H1 (cell line): ENCODE measurements around the gene MSH4. TPM values are rescaled to one million over a fixed set of nuclear protein-coding genes. Genes with fewer than 3 reads are reported as not detected.

Experiments used
- CTCF ChIA-PET: fragments of 300-600 bp; sonication (Branson Sonifier 250); formaldehyde crosslinking; loops from one replicate; lab custom pipeline; 2021; ENCODE audit not compliant: partially characterized antibody; lab: Charles Lee
- POLR2A ChIA-PET: fragments of 300-600 bp; sonication (Branson Sonifier 250); formaldehyde crosslinking; loops from one replicate; lab custom pipeline; 2021; ENCODE audit warnings: inconsistent platforms; ENCODE audit not compliant: partially characterized antibody; lab: Charles Lee
- DNase-seq, 2 experiments: peaks; one replicate each; pipeline versions ENCODE4 v3.0.0 to v3.0.0-alpha.2; 2010 to 2022; ENCODE audit warnings: low spot score in 2 of 2, low read depth in 1 of 2, mixed read lengths in 1 of 2
- FAIRE-seq: peaks from 2 replicates; lab custom pipeline; 2011; peaks lifted over from hg19 to GRCh38; lab: Jason Lieb, UNC
- H2AFZ ChIP-seq: 2 replicates; pipeline ENCODE4 v1.8.1; 2012; ENCODE audit warnings: low read length, inconsistent platforms
- H2AK5ac ChIP-seq: 2 replicates; pipeline ENCODE4 v1.6.1; 2013; ENCODE audit warnings: low read depth, low read length
- H2BK120ac ChIP-seq: replicated peaks from 2 replicates; pipeline ENCODE3; 2013; ENCODE audit warnings: low read depth, low read length, inconsistent platforms
- H2BK12ac ChIP-seq: 2 replicates; pipeline ENCODE4 v1.6.1; 2013; ENCODE audit warnings: low read depth, low read length
- H2BK15ac ChIP-seq: 2 replicates; pipeline ENCODE4 v1.6.1; 2013; ENCODE audit warnings: low read length
- H2BK20ac ChIP-seq: 2 replicates; pipeline ENCODE4 v1.6.1; 2013; ENCODE audit warnings: low read length
- H2BK5ac ChIP-seq: 2 replicates; pipeline ENCODE4 v1.6.1; 2013; ENCODE audit warnings: low read depth, low read length
- H3K14ac ChIP-seq: 2 replicates; pipeline ENCODE4 v1.6.1; 2013; ENCODE audit warnings: inconsistent platforms; ENCODE audit not compliant: insufficient read length
- H3K18ac ChIP-seq: 2 replicates; pipeline ENCODE4 v1.6.1; 2013; ENCODE audit warnings: low read length; ENCODE audit errors: extremely low read depth
- H3K23ac ChIP-seq: 2 replicates; pipeline ENCODE4 v1.6.1; 2013; ENCODE audit warnings: inconsistent platforms; ENCODE audit not compliant: insufficient read length
- H3K23me2 ChIP-seq: 2 replicates; pipeline ENCODE4 v1.6.1; 2013; ENCODE audit warnings: low read depth, low read length
- H3K27ac ChIP-seq: 2 replicates; pipeline ENCODE4 v1.6.1; 2011; ENCODE audit warnings: low read depth, low read length, inconsistent platforms
- H3K27me3 ChIP-seq, 4 experiments: replicated peaks in 1 of 4; 1 replicate in 1 of 4; 2 replicates in 3 of 4; pipeline versions ENCODE4 v1.6.1 to v1.8.1; 2011 to 2013; ENCODE audit warnings: low read length in 3 of 4, mild to moderate bottlenecking in 3 of 4, inconsistent platforms in 2 of 4, mixed read lengths in 2 of 4, moderate library complexity in 1 of 4; ENCODE audit not compliant: control insufficient read depth in 3 of 4, insufficient read depth in 3 of 4; ENCODE audit errors: extremely low read depth in 1 of 4
- H3K36me3 ChIP-seq, 4 experiments: 2 replicates each; pipeline versions ENCODE4 v1.6.1 to v1.8.1; 2011 to 2013; ENCODE audit warnings: mild to moderate bottlenecking in 4 of 4, low read length in 3 of 4, moderate library complexity in 2 of 4, control low read depth in 1 of 4, inconsistent platforms in 1 of 4; ENCODE audit not compliant: insufficient read depth in 4 of 4, control insufficient read depth in 2 of 4
- H3K4ac ChIP-seq: replicated peaks from 2 replicates; pipeline ENCODE3; 2013; ENCODE audit warnings: low read length, low read depth, mixed read lengths, inconsistent platforms; ENCODE audit not compliant: insufficient read length
- H3K4me1 ChIP-seq, 4 experiments: replicated peaks in 1 of 4; 1 replicate in 1 of 4; 2 replicates in 3 of 4; pipeline versions ENCODE4 v1.6.1 to v1.8.1; 2011 to 2013; ENCODE audit warnings: low read length in 3 of 4, inconsistent platforms in 2 of 4, mixed read lengths in 1 of 4; ENCODE audit not compliant: insufficient read depth in 4 of 4, control insufficient read depth in 3 of 4
- H3K4me2 ChIP-seq, 2 experiments: 2 replicates each; pipeline versions ENCODE4 v1.6.1 to v1.8.1; 2011 to 2013; ENCODE audit warnings: low read depth in 2 of 2, low read length in 2 of 2, control low read depth in 1 of 2, inconsistent platforms in 1 of 2, mild to moderate bottlenecking in 1 of 2; ENCODE audit not compliant: insufficient read depth in 1 of 2
- H3K4me3 ChIP-seq, 4 experiments: fragments of 200-600, 300-600 bp in 1 of 4; sonication (generic), shearing (Covaris generic), sonication (Bioruptor Twin) in 1 of 4; 2 replicates each; pipeline versions ENCODE4 v1.5.1 to v1.8.1; 2011 to 2016; ENCODE audit warnings: low read length in 4 of 4, low read depth in 3 of 4, control low read depth in 2 of 4, inconsistent platforms in 2 of 4, mild to moderate bottlenecking in 2 of 4, mixed read lengths in 1 of 4, moderate library complexity in 1 of 4; ENCODE audit not compliant: insufficient read depth in 2 of 4; ENCODE audit errors: extremely low read depth in 1 of 4
- H3K56ac ChIP-seq: replicated peaks from 2 replicates; pipeline ENCODE3; 2013; ENCODE audit warnings: low read depth, mild to moderate bottlenecking, mixed read lengths, low read length, inconsistent platforms; ENCODE audit not compliant: insufficient read length
- H3K79me1 ChIP-seq: 2 replicates; pipeline ENCODE4 v1.6.1; 2013; ENCODE audit warnings: low read depth, low read length, control low read depth
- H3K79me2 ChIP-seq, 2 experiments: 2 replicates each; pipeline versions ENCODE4 v1.6.1 to v1.8.1; 2012 to 2013; ENCODE audit warnings: low read length in 2 of 2, mild to moderate bottlenecking in 2 of 2, inconsistent platforms in 1 of 2; ENCODE audit not compliant: insufficient read depth in 2 of 2, control insufficient read depth in 1 of 2
- H3K9ac ChIP-seq, 4 experiments: replicated peaks in 1 of 4; 1 replicate in 1 of 4; 2 replicates in 3 of 4; pipeline versions ENCODE4 v1.6.1 to v1.8.1; 2011 to 2013; ENCODE audit warnings: low read depth in 3 of 4, low read length in 3 of 4, control low read depth in 2 of 4, mild to moderate bottlenecking in 2 of 4, moderate library complexity in 2 of 4, inconsistent platforms in 1 of 4; ENCODE audit errors: extremely low read depth in 1 of 4
- H3K9me3 ChIP-seq, 2 experiments: 2 replicates each; pipeline versions ENCODE4 v1.6.1 to v1.8.1; 2012 to 2013; ENCODE audit warnings: mild to moderate bottlenecking in 2 of 2, moderate library complexity in 2 of 2, control low read depth in 1 of 2, inconsistent platforms in 1 of 2, low read depth in 1 of 2, low read length in 1 of 2, mixed read lengths in 1 of 2; ENCODE audit not compliant: insufficient read depth in 2 of 2
- H4K20me1 ChIP-seq, 2 experiments: replicated peaks in 1 of 2; 2 replicates each; pipeline versions ENCODE3 to v1.8.1; 2011 to 2013; ENCODE audit warnings: inconsistent platforms in 2 of 2, low read length in 2 of 2, mild to moderate bottlenecking in 1 of 2; ENCODE audit not compliant: insufficient read depth in 2 of 2, control insufficient read depth in 1 of 2
- H4K5ac ChIP-seq: 2 replicates; pipeline ENCODE4 v1.6.1; 2013; ENCODE audit warnings: low read length, low read depth, mixed read lengths, inconsistent platforms; ENCODE audit not compliant: insufficient read length
- H4K8ac ChIP-seq: 2 replicates; pipeline ENCODE4 v1.8.0; 2013; ENCODE audit warnings: mild to moderate bottlenecking, moderate library complexity, low read length, inconsistent platforms; ENCODE audit not compliant: insufficient read depth; ENCODE audit errors: extremely low read depth
- H4K91ac ChIP-seq: replicated peaks from 2 replicates; pipeline ENCODE3; 2013; ENCODE audit warnings: low read length, mixed read lengths, inconsistent platforms; ENCODE audit not compliant: insufficient read length
- TEAD4 ChIP-seq: IDR thresholded peaks from 2 replicates; pipeline ENCODE4 v1.6.1; 2012; ENCODE audit warnings: low read depth, low read length, inconsistent platforms, mixed read lengths
- WGBS, 2 experiments: shearing (Covaris generic) in 1 of 2; methylation state at CpG; one replicate each; pipeline versions ENCODE4 v1.1.6 to v1.1.7; 2013 to 2015; ENCODE audit warnings: low lambda C conversion rate in 2 of 2, mixed read lengths in 2 of 2, inconsistent platforms in 1 of 2, low coverage in 1 of 2, missing lambda C conversion rate in 1 of 2; ENCODE audit not compliant: insufficient replicate concordance in 2 of 2, insufficient coverage in 1 of 2, insufficient read length in 1 of 2; ENCODE audit errors: extremely low coverage in 1 of 2, missing lambda C conversion rate in 1 of 2; 5-methylcytosine and 5-hydroxymethylcytosine counted together
- polyA plus RNA-seq, 7 experiments: library from polyadenylated mRNA; depleted of rRNA in 3 of 7; stranded (reverse) in 5 of 7; unstranded in 2 of 7; fragments of >200 nt in 5 of 7; fragments of 200-250 nt in 2 of 7; gene quantifications; 1 replicate in 5 of 7; 2 replicates in 1 of 7; 4 replicates in 1 of 7; pipeline versions ENCODE4 v1.2.1 to v1.2.3, GENCODE V29; 2011 to 2013; ENCODE audit warnings: missing spikeins in 2 of 7, mixed read lengths in 2 of 7
- total RNA-seq: library from RNA; stranded (reverse); fragmentation: NEBNext Ultra II Directional; extraction: Animal tissue kit (Norgen Biotek cat#: 25700); gene quantifications from 2 replicates; pipeline ENCODE4 v1.2.1, GENCODE V29; 2021

The MSH4 gene
- total and polyA plus RNA-seq, 2 of the 8 experiments (the other 6 are each of a cell fraction or from before 2014, with no cell fraction given) = 0.03 to 0.22 TPM

GRCh38 chr1:75916834-75917233 lies 120.2 kb downstream of the MSH4 start:
- Histone ChIP-seq H3K4ac (no peak overlapping the region), H2BK5ac (no peak overlapping the region), H3K56ac (no peak overlapping the region), H2BK12ac (no peak overlapping the region), H3K27ac (no peak overlapping the region), H3K79me1 (no peaks in the 10 kb centered on the region), H4K8ac (no peak overlapping the region), H2AFZ (no peak overlapping the region), H4K5ac (no peak overlapping the region), H2BK20ac (no peak overlapping the region), H3K4me1 (no peaks in the 10 kb centered on the region), H3K27me3 (no peaks in the 10 kb centered on the region), H4K20me1 (no peaks in the 10 kb centered on the region), H3K9ac (no peak overlapping the region), H3K4me3 (no peak overlapping the region), H2BK15ac (no peak overlapping the region)
- WGBS, 2 experiments = 73% methylated on average over 2 of the region's 2 CpGs; no CpG with 5 or more reads in 1 of the 2 experiments
- FAIRE-seq = no peak
- POLR2A ChIA-PET = no interaction called here
- TF ChIP-seq TEAD4 = no peak
- TF ChIP-seq, all 59 proteins: peak for 0
- H3K4me2 ChIP-seq = no peak overlapping the region
- H3K79me2 ChIP-seq = no peaks in the 10 kb centered on the region
- no peak overlapping the region for H2BK120ac ChIP-seq
- no peaks in the 10 kb centered on the region for H3K23me2 ChIP-seq
- no peak overlapping the region for H3K18ac ChIP-seq
- H4K91ac ChIP-seq = no peak overlapping the region
- no peak overlapping the region for H2AK5ac ChIP-seq
- H3K36me3 ChIP-seq = no peaks in the 10 kb centered on the region
- CTCF ChIA-PET = interaction anchor here (0.5 to 2.1 kb wide), 5 partner anchors 9 to 1237 kb away, joined by 4 to 10 read pairs (median 4); no protein-coding TSS in a partner anchor
- H3K9me3 ChIP-seq = no peaks in the 10 kb centered on the region
- no peak overlapping the region for H3K23ac ChIP-seq
- no peak overlapping the region for H3K14ac ChIP-seq
- DNase-seq = no peak
